ENCODE results near the gene SBSN. TPM values are rescaled to one million over a fixed set of nuclear protein-coding genes. Genes with fewer than 3 reads are reported as not detected.

SBSN gene
- total and polyA plus RNA-seq, 12 donors, result 0.20 TPM; not detected in 11

DNA sequence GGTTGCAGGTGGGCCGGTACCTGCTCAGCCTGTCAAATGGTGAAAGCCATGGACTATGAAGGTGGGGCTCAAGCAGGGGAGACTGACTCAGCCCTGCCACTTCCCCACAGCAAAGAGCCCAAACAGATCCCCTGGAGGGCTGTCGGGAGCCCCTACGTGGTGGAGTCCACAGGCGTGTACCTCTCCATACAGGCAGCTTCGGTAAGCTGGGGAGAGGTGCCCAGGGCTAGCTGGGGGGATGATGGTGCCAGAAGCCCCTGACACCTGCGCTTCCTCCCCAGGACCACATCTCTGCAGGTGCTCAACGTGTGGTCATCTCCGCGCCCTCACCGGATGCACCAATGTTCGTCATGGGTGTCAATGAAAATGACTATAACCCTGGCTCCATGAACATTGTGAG is 14.1 kb upstream of the SBSN start:
- DNase-seq, result no peak
- WGBS, 2 donors, result 94% methylated on average over 11 of the region's 11 CpGs
- Histone ChIP-seq H3K36me3 (peaks cover 0 to 10% (median 0%) of the 10 kb centered on the region in 9 donors), H3K4me3 (no peak overlapping the region), H3K4me1 (peaks cover 0 to 24% (median 21%) of the 10 kb centered on the region in 9 donors), H3K27ac (no peak overlapping the region), H3K27me3 (no peaks in the 10 kb centered on the region), H3K9me3 (no peaks in the 10 kb centered on the region)
- no peak for TF ChIP-seq CTCF (IDR thresholded peaks at IDR 0.05)
- intact Hi-C loops (cut with DNase I), result loop anchor here in 5 of 10 donors (10.0 kb wide), 3 partner anchors 103 to 393 kb away; partner anchors contain the start of genes KMT2B (in 3 of the 5), COX6B1 (in 1 of the 5), ETV2 (in 1 of the 5) and LRFN3 (in 1 of the 5)
- ATAC-seq, result no peak

DNA sequence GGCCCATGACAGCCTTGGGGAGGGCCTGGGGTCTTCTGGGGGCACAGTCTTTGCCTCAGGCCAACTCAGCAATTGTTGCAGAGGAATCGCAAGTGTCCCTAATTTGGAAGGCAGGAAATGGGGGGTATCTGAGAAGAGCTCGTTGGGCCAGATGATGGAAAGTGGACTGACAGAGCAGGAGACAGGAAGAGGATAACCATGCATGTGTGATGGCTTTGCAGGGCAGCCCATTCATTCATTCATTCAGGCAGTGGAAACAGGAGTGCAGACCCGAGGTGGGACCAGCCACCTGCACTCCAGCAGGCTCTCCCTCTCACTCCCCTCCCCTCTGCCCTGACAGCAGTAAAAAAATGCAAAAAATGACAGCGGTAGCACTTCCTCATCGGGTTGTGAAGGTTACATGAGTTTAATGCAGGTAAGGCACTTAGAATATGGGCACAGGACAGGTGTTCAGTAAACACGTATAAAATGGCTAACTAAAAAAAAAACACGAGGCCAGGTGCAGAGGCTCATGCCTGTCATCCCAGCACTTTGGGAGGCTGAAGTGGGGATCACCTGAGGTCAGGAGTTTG is 12.3 kb upstream of the SBSN start:
- no peak overlapping the region for H3K4me3 ChIP-seq
- WGBS, 2 donors, result 83% methylated on average over 7 of the region's 7 CpGs
- H3K4me1 ChIP-seq, result peaks cover 0 to 9% (median 8%) of the 10 kb centered on the region in 9 donors
- H3K27ac ChIP-seq, result no peak overlapping the region
- intact Hi-C loops (cut with DNase I), result loop anchor here in 5 of 10 donors (10.0 kb wide), 3 partner anchors 104 to 394 kb away; partner anchors contain the start of genes KMT2B (in 3 of the 5), COX6B1 (in 1 of the 5), ETV2 (in 1 of the 5) and LRFN3 (in 1 of the 5)
- TF ChIP-seq CTCF (IDR thresholded peaks at IDR 0.05), result no peak
- H3K9me3 ChIP-seq, result no peaks in the 10 kb centered on the region
- DNase-seq (no peak), ATAC-seq (no peak)
- H3K36me3 ChIP-seq, result peaks cover 0 to 8% (median 0%) of the 10 kb centered on the region in 9 donors
- peaks cover 0 to 3% (median 0%) of the 10 kb centered on the region in 7 donors for H3K27me3 ChIP-seq

DNA sequence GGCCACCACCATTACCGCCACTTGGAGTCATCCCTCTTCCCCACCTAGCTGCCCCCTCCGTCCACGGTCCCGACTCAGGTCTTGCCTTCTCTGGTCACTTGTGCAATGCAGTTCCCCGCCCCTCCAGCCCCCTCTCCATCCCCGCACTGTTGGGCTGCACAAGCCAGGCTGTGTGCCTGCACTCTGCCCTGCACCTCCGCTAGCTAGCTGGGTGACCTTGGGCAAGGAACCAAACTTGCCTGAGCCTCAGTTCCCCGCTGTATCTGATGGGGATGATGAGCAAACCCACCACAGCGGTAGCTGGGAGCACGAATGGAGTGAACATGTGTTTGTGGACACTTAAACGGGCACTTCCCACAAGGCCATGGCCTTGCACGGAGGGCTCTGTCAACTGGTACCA is 11.7 kb upstream of the SBSN start:
- 93 to 96% methylated on average over 12 of the region's 12 CpGs for WGBS, 2 donors
- Histone ChIP-seq H3K27ac (no peak overlapping the region), H3K4me1 (peaks cover 0 to 8% (median 6%) of the 10 kb centered on the region in 9 donors), H3K27me3 (peaks cover 0 to 5% (median 0%) of the 10 kb centered on the region in 7 donors), H3K36me3 (peaks cover 0 to 8% (median 0%) of the 10 kb centered on the region in 9 donors), H3K9me3 (no peaks in the 10 kb centered on the region), H3K4me3 (no peak overlapping the region)
- DNase-seq (no peak), ATAC-seq (no peak)
- no peak for TF ChIP-seq CTCF (IDR thresholded peaks at IDR 0.05)
- intact Hi-C loops (cut with DNase I), result loop anchor here in 5 of 10 donors (10.0 kb wide), 3 partner anchors 105 to 395 kb away; partner anchors contain the start of genes KMT2B (in 3 of the 5), COX6B1 (in 1 of the 5), ETV2 (in 1 of the 5) and LRFN3 (in 1 of the 5)

DNA sequence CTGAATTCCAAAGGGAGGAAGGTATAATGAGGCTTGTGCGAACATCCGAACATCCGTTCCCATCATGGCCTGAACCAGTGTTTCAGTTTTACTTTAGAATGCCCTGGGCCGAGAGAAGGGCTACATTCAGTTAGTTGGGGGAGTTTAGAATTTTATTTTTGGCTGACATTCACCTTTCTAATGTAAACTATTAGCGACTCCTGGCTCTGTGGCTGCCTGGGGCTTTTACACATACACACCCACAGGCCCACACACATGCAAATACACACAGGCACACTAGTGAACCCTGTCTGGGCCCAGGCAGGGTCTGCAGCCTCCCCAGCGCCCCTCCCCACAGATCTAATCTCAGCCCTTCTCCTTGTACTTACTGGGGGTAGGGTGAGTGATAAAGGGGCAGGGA is 11.2 kb upstream of the SBSN start:
- 84 to 86% methylated on average over 6 of the region's 6 CpGs for WGBS, 2 donors
- no peak for DNase-seq
- Histone ChIP-seq H3K4me1 (peaks cover 0 to 4% (median 1%) of the 10 kb centered on the region in 9 donors), H3K36me3 (peaks cover 0 to 8% (median 0%) of the 10 kb centered on the region in 9 donors), H3K27me3 (peaks cover 0 to 10% (median 4%) of the 10 kb centered on the region in 7 donors), H3K27ac (no peak overlapping the region), H3K9me3 (no peaks in the 10 kb centered on the region), H3K4me3 (no peak overlapping the region)
- intact Hi-C loops (cut with DNase I), result no loop called here
- ATAC-seq, result no peak
- no peak for TF ChIP-seq CTCF (IDR thresholded peaks at IDR 0.05)
